NCI-H2196 (cell line): Measurements from ENCODE around the gene RBMY1B.
"Not testable (repeated sequence)": the region's sequence is repeated elsewhere in the genome, so short reads cannot be mapped to it uniquely, and the experiment has no call there.

Experiments
- DNase-seq: peaks from one replicate; lab custom pipeline; 2025; ENCODE audit not compliant: unreplicated experiment; lab: John Stamatoyannopoulos, UW

The RBMY1B gene

GRCh38 chrY:21511038-21511437 lies at the start of gene RBMY1B:
Gene RBMY1B, plus strand, starts transcription at chrY:21511338. Its CDS starts 2,013 bp downstream, at chrY:21513351.
- not testable (repeated sequence) for DNase-seq

- DNase-seq = not testable (repeated sequence)
Observed at GRCh38 chrY:21462915-21463314, 48.2 kb upstream of the RBMY1B start.

- no peak for DNase-seq
Observed at GRCh38 chrY:21482967-21483366, 28.2 kb upstream of the RBMY1B start.

- not testable (repeated sequence) for DNase-seq
Observed at GRCh38 chrY:21534579-21534978, 23.4 kb downstream of the RBMY1B start, which contains the start of gene RBMY1A1. Gene RBMY1A1, plus strand, starts transcription at chrY:21534879. Its CDS starts 2,013 bp downstream, at chrY:21536892.

- DNase-seq = not testable (repeated sequence)
Observed at GRCh38 chrY:21559316-21559984, 48.3 kb downstream of the RBMY1B start.
